ENCODE data around the gene LPCAT2. TPM values are rescaled to one million over a fixed set of nuclear protein-coding genes. Genes with fewer than 3 reads are reported as not detected.

Gene LPCAT2
- total RNA-seq, 2 donors from 2014 or later, result 20.5 to 21.1 TPM

GRCh38 chr16:55510185-55510805 is 1.4 kb downstream of the LPCAT2 start:
- Histone ChIP-seq H3K4me3 (peak overlapping the region; percentile 95), H3K9me3 (no peaks in the 10 kb centered on the region), H3K27ac (peak overlapping the region in 1 of 2 donors; percentile 58), H3K27me3 (replicated peaks; ENCODE audit: insufficient read depth) (no peaks in the 10 kb centered on the region), H3K36me3 (peaks cover 11% of the 10 kb centered on the region), H3K4me1 (ENCODE audit: control insufficient read depth in 1 of 2, low read depth in 2 of 2) (no peaks in the 10 kb centered on the region)
- no peak for DNase-seq (ENCODE audit: low spot score)
- no peak for TF ChIP-seq CTCF (IDR thresholded peaks at IDR 0.05)
- ATAC-seq (ENCODE audit: insufficient number of reproducible peaks, low FRiP score, low read depth), result no peak

GRCh38 chr16:55512941-55513340 is 4.1 kb downstream of the LPCAT2 start:
- no peak overlapping the region for H3K27ac ChIP-seq
- ATAC-seq (ENCODE audit: insufficient number of reproducible peaks, low FRiP score, low read depth), result no peak
- no peaks in the 10 kb centered on the region for H3K9me3 ChIP-seq
- H3K36me3 ChIP-seq, result no peaks in the 10 kb centered on the region
- TF ChIP-seq CTCF (IDR thresholded peaks at IDR 0.05), result no peak
- no peak for DNase-seq (ENCODE audit: low spot score)
- H3K27me3 ChIP-seq (replicated peaks; ENCODE audit: insufficient read depth), result no peaks in the 10 kb centered on the region
- H3K4me3 ChIP-seq, result no peak overlapping the region
- no peaks in the 10 kb centered on the region for H3K4me1 ChIP-seq (ENCODE audit: control insufficient read depth in 1 of 2, low read depth in 2 of 2)

- no peaks in the 10 kb centered on the region for H3K4me1 ChIP-seq (ENCODE audit: control insufficient read depth in 1 of 2, low read depth in 2 of 2)
- H3K27ac ChIP-seq, result no peak overlapping the region
- TF ChIP-seq CTCF (IDR thresholded peaks at IDR 0.05), result no peak
- DNase-seq (ENCODE audit: low spot score), result no peak
- H3K9me3 ChIP-seq, result no peaks in the 10 kb centered on the region
- ATAC-seq (ENCODE audit: insufficient number of reproducible peaks, low FRiP score, low read depth), result no peak
- H3K4me3 ChIP-seq, result no peak overlapping the region
- H3K36me3 ChIP-seq, result no peaks in the 10 kb centered on the region
- no peaks in the 10 kb centered on the region for H3K27me3 ChIP-seq (replicated peaks; ENCODE audit: insufficient read depth)
Observed at GRCh38 chr16:55513616-55514015, 4.7 kb downstream of the LPCAT2 start.

GRCh38 chr16:55515111-55515510 is 6.2 kb downstream of the LPCAT2 start:
- Histone ChIP-seq H3K9me3 (no peaks in the 10 kb centered on the region), H3K4me1 (ENCODE audit: control insufficient read depth in 1 of 2, low read depth in 2 of 2) (no peaks in the 10 kb centered on the region), H3K27me3 (replicated peaks; ENCODE audit: insufficient read depth) (no peaks in the 10 kb centered on the region), H3K36me3 (no peaks in the 10 kb centered on the region), H3K27ac (no peak overlapping the region), H3K4me3 (no peak overlapping the region)
- DNase-seq (ENCODE audit: low spot score) (no peak), ATAC-seq (ENCODE audit: insufficient number of reproducible peaks, low FRiP score, low read depth) (no peak)
- TF ChIP-seq CTCF (IDR thresholded peaks at IDR 0.05), result no peak

- no peaks in the 10 kb centered on the region for H3K36me3 ChIP-seq
- H3K4me1 ChIP-seq (ENCODE audit: control insufficient read depth in 1 of 2, low read depth in 2 of 2), result no peaks in the 10 kb centered on the region
- no peaks in the 10 kb centered on the region for H3K9me3 ChIP-seq
- DNase-seq (ENCODE audit: low spot score) (no peak), ATAC-seq (ENCODE audit: insufficient number of reproducible peaks, low FRiP score, low read depth) (no peak)
- no peak overlapping the region for H3K27ac ChIP-seq
- no peak overlapping the region for H3K4me3 ChIP-seq
- H3K27me3 ChIP-seq (replicated peaks; ENCODE audit: insufficient read depth), result no peaks in the 10 kb centered on the region
- TF ChIP-seq CTCF (IDR thresholded peaks at IDR 0.05), result no peak
Observed at GRCh38 chr16:55521792-55522191, 12.9 kb downstream of the LPCAT2 start.

All from thoracic aorta (tissue), 2 donors.